Right lobe of liver (tissue), 4 donors: ENCODE measurements around the gene ODF2L.

Source experiments
- POLR2A ChIP-seq: fragments of 450-650 bp; IDR thresholded peaks from one replicate; pipeline ENCODE4 v1.6.1; 2017; ENCODE audit warnings: antibody characterized with exemption, mild to moderate bottlenecking
- TF ChIP-seq, protein P1 (sequence below), 4 donors: fragments of 200-600 bp in 3 of 4; fragments of 450-650 bp in 1 of 4; IDR thresholded peaks; one replicate each; pipeline versions ENCODE4 v1.5.1 to v1.8.0; 2016 to 2022; ENCODE audit warnings: antibody characterized with exemption in 4 of 4, mild to moderate bottlenecking in 2 of 4
- donor health status: DM: no; HTN: no; CAD: no.
- donor health status: DM: no; HTN: no; CAD: no.
- donor health status: DM: no; HTN: yes; CAD: no.

DNA sequence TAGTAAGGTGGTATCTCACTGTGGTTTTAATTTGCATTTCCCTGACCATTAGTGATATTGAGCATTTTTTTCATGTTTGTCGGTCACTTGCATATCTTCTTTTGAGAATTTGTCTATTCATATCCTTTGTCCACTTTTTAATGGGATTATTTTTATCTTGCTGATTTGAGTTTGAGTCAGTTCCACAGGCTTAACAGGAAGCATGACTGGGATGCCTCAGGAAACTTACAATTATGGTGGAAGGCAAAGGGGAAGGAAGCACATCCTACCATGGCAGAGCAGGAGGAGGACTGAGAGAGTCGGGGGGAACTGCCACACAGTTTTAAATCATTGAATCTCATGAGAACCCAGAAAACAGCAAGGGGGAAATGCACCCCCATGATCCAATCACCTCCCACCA is 51.1 kb downstream of the ODF2L start:
- TF ChIP-seq, protein P1, sequence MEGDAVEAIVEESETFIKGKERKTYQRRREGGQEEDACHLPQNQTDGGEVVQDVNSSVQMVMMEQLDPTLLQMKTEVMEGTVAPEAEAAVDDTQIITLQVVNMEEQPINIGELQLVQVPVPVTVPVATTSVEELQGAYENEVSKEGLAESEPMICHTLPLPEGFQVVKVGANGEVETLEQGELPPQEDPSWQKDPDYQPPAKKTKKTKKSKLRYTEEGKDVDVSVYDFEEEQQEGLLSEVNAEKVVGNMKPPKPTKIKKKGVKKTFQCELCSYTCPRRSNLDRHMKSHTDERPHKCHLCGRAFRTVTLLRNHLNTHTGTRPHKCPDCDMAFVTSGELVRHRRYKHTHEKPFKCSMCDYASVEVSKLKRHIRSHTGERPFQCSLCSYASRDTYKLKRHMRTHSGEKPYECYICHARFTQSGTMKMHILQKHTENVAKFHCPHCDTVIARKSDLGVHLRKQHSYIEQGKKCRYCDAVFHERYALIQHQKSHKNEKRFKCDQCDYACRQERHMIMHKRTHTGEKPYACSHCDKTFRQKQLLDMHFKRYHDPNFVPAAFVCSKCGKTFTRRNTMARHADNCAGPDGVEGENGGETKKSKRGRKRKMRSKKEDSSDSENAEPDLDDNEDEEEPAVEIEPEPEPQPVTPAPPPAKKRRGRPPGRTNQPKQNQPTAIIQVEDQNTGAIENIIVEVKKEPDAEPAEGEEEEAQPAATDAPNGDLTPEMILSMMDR (IDR thresholded peaks at IDR 0.05) = no peak
- TF ChIP-seq POLR2A = no peak
